NT2/D1 (cell line): ENCODE results near the gene JMJD7.
A peak's percentile ranks its signal among the peaks of the same experiment; 100 is the strongest.

Experiments used
- DNase-seq: peaks from one replicate; pipeline ENCODE4 v3.0.0-alpha.2; 2011; ENCODE audit warnings: low read depth, low spot score
- H3K27me3 ChIP-seq: 2 replicates; pipeline ENCODE4 v1.6.0; 2011; ENCODE audit warnings: mild to moderate bottlenecking; ENCODE audit not compliant: insufficient read length, insufficient read depth
- H3K36me3 ChIP-seq: 2 replicates; pipeline ENCODE4 v1.6.1; 2011; ENCODE audit warnings: mild to moderate bottlenecking, low read length, mixed read lengths; ENCODE audit not compliant: insufficient read depth, insufficient read length
- H3K4me1 ChIP-seq: 2 replicates; pipeline ENCODE4 v1.5.1; 2011; ENCODE audit not compliant: insufficient read depth, insufficient read length
- H3K4me3 ChIP-seq: 2 replicates; pipeline ENCODE4 v1.5.1; 2011; ENCODE audit warnings: low read depth; ENCODE audit not compliant: insufficient read length
- H3K9ac ChIP-seq: 2 replicates; pipeline ENCODE4 v1.6.0; 2011; ENCODE audit warnings: low read depth; ENCODE audit not compliant: insufficient read length
- H3K9me3 ChIP-seq: 2 replicates; pipeline ENCODE4 v1.5.1; 2011; ENCODE audit warnings: mild to moderate bottlenecking, low read length; ENCODE audit not compliant: insufficient read depth
- SUZ12 ChIP-seq: IDR thresholded peaks from 2 replicates; pipeline ENCODE4 v1.6.1; 2011; ENCODE audit not compliant: insufficient read length, insufficient read depth; ENCODE audit errors: extremely low read depth
- YY1 ChIP-seq: IDR thresholded peaks from 2 replicates; pipeline ENCODE4 v1.6.1; 2011; ENCODE audit not compliant: insufficient read length, insufficient read depth
- ZNF274 ChIP-seq: IDR thresholded peaks from 2 replicates; pipeline ENCODE4 v1.6.1; 2011; ENCODE audit warnings: mild to moderate bottlenecking, low read depth, low read length

The JMJD7 gene

GRCh38 chr15:41788262-41788661 lies 39.6 kb upstream of the JMJD7 start:
- no peak for TF ChIP-seq SUZ12
- TF ChIP-seq YY1 = no peak
- TF ChIP-seq ZNF274 = no peak
- no peak overlapping the region for H3K9ac ChIP-seq
- peaks cover 10% of the 10 kb centered on the region for H3K4me1 ChIP-seq
- H3K4me3 ChIP-seq = no peak overlapping the region
- H3K9me3 ChIP-seq = no peaks in the 10 kb centered on the region
- DNase-seq = no peak
- H3K36me3 ChIP-seq = no peaks in the 10 kb centered on the region
- no peaks in the 10 kb centered on the region for H3K27me3 ChIP-seq

DNA sequence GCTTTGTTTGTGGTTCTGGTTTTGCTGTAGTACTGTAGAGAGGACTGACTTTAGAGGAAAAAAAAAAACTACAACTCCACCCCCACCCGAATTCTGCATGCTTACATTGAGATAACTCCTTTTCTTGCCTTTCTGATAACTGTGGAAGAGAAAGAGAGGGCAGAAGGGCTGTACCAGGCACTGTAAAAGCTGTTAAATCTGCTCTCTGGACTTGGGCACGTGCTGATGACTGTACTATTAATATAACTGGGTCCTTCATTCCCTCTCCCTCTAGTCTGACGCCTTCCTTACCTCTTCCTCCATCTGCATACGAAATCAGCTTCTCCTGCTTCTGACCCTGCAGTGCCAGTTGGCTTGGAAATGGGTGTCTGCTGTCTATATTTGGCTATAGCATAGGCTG lies 38.7 kb upstream of the JMJD7 start:
- TF ChIP-seq ZNF274 (no peak), SUZ12 (no peak), YY1 (no peak)
- Histone ChIP-seq H3K27me3 (no peaks in the 10 kb centered on the region), H3K4me1 (peaks cover 10% of the 10 kb centered on the region)

GRCh38 chr15:41789662-41790061 lies 38.2 kb upstream of the JMJD7 start:
- H3K4me1 ChIP-seq = peaks cover 10% of the 10 kb centered on the region
- H3K4me3 ChIP-seq = no peak overlapping the region
- H3K9me3 ChIP-seq = no peaks in the 10 kb centered on the region
- no peaks in the 10 kb centered on the region for H3K36me3 ChIP-seq
- H3K27me3 ChIP-seq = no peaks in the 10 kb centered on the region
- DNase-seq = no peak
- no peak overlapping the region for H3K9ac ChIP-seq
- no peak for TF ChIP-seq SUZ12
- TF ChIP-seq ZNF274 = no peak
- no peak for TF ChIP-seq YY1

More for the DNA sequence above, 38.7 kb upstream of the JMJD7 start:
- H3K4me3 ChIP-seq = no peak overlapping the region
- no peaks in the 10 kb centered on the region for H3K36me3 ChIP-seq
- no peak for DNase-seq
- peak overlapping the region; percentile 32 for H3K9ac ChIP-seq
- H3K9me3 ChIP-seq = no peaks in the 10 kb centered on the region

DNA sequence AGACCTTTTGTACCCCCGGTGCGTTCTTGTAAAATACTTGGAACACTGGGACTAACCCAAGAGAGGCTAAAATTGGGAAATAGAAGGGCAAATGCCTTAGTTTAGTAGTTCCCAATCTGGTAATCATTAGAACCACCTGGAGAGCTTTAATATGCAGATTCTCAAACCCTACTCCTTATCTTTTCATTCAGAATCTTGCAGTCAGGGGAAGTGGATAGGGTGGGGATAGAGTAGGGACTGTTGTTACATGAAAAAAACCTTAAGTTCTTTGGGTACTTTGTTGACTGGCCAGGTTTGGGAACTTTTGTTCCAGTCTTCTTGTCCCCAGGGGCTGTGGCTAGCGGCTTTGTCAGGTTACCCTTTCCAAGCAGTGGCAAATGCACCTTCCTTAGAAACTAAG lies 37.7 kb upstream of the JMJD7 start:
- no peak for DNase-seq
- no peak for TF ChIP-seq SUZ12
- TF ChIP-seq YY1 = no peak
- no peak for TF ChIP-seq ZNF274
- no peaks in the 10 kb centered on the region for H3K36me3 ChIP-seq
- H3K4me3 ChIP-seq = no peak overlapping the region
- H3K27me3 ChIP-seq = no peaks in the 10 kb centered on the region
- H3K9me3 ChIP-seq = no peaks in the 10 kb centered on the region
- peaks cover 10% of the 10 kb centered on the region for H3K4me1 ChIP-seq
- H3K9ac ChIP-seq = no peak overlapping the region

GRCh38 chr15:41790756-41791546 lies 36.9 kb upstream of the JMJD7 start:
- no peak for DNase-seq
- no peaks in the 10 kb centered on the region for H3K27me3 ChIP-seq
- no peak overlapping the region for H3K4me3 ChIP-seq
- H3K9me3 ChIP-seq = no peaks in the 10 kb centered on the region
- TF ChIP-seq SUZ12 = no peak
- no peak for TF ChIP-seq ZNF274
- no peak for TF ChIP-seq YY1
- no peak overlapping the region for H3K9ac ChIP-seq
- no peaks in the 10 kb centered on the region for H3K36me3 ChIP-seq
- peaks cover 10% of the 10 kb centered on the region for H3K4me1 ChIP-seq

DNA sequence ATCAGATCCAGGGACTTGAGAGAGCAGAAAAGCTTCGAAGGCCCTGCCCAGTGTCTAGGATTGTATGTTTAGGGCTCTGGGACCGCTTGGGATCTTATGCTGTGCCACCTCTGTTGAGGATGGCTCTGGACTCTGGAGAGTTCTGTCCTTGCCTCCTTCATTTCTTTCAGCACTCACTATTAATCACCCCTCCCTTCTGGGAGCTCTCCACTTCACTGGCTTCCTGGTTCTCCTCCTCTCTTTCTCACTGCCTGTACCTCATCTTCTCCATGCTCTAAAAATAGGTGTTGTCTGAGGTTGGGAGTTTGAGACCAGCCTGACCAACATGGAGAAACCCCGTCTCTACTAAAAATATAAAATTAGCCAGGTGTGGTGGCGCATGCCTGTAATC lies 36.4 kb upstream of the JMJD7 start:
- no peaks in the 10 kb centered on the region for H3K27me3 ChIP-seq
- H3K4me3 ChIP-seq = no peak overlapping the region
- H3K36me3 ChIP-seq = no peaks in the 10 kb centered on the region
- TF ChIP-seq YY1 = no peak
- TF ChIP-seq ZNF274 = no peak
- no peak for TF ChIP-seq SUZ12
- H3K4me1 ChIP-seq = peaks cover 10% of the 10 kb centered on the region
- H3K9ac ChIP-seq = no peak overlapping the region
- H3K9me3 ChIP-seq = no peaks in the 10 kb centered on the region
- DNase-seq = no peak

DNA sequence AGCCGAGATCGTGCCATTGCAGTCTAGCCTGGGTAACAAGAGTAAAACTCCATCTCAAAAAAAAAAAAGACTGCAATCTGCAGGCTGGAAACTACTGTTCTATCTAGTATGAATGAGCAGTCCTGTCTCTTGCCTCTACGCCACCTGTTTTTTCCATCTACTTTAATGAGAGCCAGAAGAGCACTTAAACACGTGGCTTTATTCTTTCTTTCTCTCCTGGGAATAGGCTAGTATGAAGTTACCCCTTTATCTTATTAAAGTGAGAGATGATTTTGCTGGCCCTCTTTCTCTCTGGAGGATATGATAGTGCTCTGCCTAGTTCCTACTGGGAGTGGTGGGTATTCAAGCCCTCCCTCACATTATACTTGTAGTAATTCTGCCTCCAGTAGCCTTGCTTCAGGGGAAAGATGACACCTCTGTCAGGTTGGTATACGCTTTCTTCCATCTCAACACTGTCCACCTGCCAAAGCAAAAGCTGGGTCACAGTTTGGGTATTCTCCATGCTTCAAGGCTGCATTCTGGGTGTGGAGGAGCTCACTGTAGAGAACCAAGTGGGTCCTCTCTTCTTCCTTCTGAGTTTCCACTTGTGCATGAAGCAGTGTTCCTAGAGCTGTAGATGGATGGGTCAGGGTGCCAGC lies 35.8 kb upstream of the JMJD7 start:
- no peaks in the 10 kb centered on the region for H3K36me3 ChIP-seq
- no peak overlapping the region for H3K4me3 ChIP-seq
- no peaks in the 10 kb centered on the region for H3K27me3 ChIP-seq
- no peak for DNase-seq
- no peak for TF ChIP-seq YY1
- H3K4me1 ChIP-seq = peaks cover 10% of the 10 kb centered on the region
- no peaks in the 10 kb centered on the region for H3K9me3 ChIP-seq
- H3K9ac ChIP-seq = no peak overlapping the region
